Panc1 (cell line): ENCODE measurements around the gene NCK1.

Experiments
- CTCF ChIP-seq: fragments of 450-650 bp; IDR thresholded peaks from 2 replicates; pipeline ENCODE4 v1.5.1; 2017; ENCODE audit warnings: mild to moderate bottlenecking
- POLR2AphosphoS5 ChIP-seq: IDR thresholded peaks from 2 replicates; pipeline ENCODE4 v1.6.1; 2012; ENCODE audit warnings: mild to moderate bottlenecking, low read depth, low read length, moderate library complexity
- SIN3A ChIP-seq: IDR thresholded peaks from 2 replicates; pipeline ENCODE4 v1.6.1; 2012; ENCODE audit warnings: low read depth, mild to moderate bottlenecking, low read length, moderate library complexity, borderline replicate concordance; ENCODE audit not compliant: insufficient read depth

GRCh38 chr3:136899622-136900158 is 37.7 kb downstream of the NCK1 start:
- TF ChIP-seq CTCF (no peak), POLR2AphosphoS5 (no peak), SIN3A (no peak)
